A673 (cell line): Measurements from ENCODE around the gene CYP2J2. TPM values are rescaled to one million over a fixed set of nuclear protein-coding genes. Genes with fewer than 3 reads are reported as not detected.
"Not testable (repeated sequence)": the region's sequence is repeated elsewhere in the genome, so short reads cannot be mapped to it uniquely, and the experiment has no call there.

Experiments
- BruUV-seq: library from RNA; stranded (reverse); fragments of 400-500 nt; replicated peaks from 2 replicates; lab custom pipeline; 2021; lab: Mats Ljungman, UMichigan
- CTCF ChIA-PET: fragments of 300-600 bp; sonication (Branson Sonifier 250); formaldehyde crosslinking; loops from one replicate; lab custom pipeline; 2022; ENCODE audit warnings: antibody characterized with exemption; lab: Charles Lee
- POLR2A ChIA-PET: fragments of 300-600 bp; sonication (Branson Sonifier 250); formaldehyde crosslinking; loops from one replicate; lab custom pipeline; 2022; ENCODE audit warnings: antibody characterized with exemption; ENCODE audit not compliant: low non-redundant PET; lab: Charles Lee
- DNase-seq: peaks from one replicate; pipeline ENCODE4 v3.0.0-alpha.2; 2015; ENCODE audit warnings: low spot score
- H3K27ac ChIP-seq: fragments of 200-600 bp; sonication (generic); 2 replicates; pipeline ENCODE4 v1.5.1; 2016; ENCODE audit warnings: mixed run types, low read depth, mild to moderate bottlenecking, mixed read lengths, antibody characterized with exemption, low read length; ENCODE audit not compliant: poor library complexity, severe bottlenecking
- H3K27me3 ChIP-seq: fragments of 200-600 bp; sonication (generic); replicated peaks from 2 replicates; pipeline ENCODE4 v1.6.1; 2017; ENCODE audit warnings: mixed run types, low read depth, mild to moderate bottlenecking, mixed read lengths, antibody characterized with exemption, low read length; ENCODE audit not compliant: insufficient read depth, poor library complexity
- H3K36me3 ChIP-seq: fragments of 200-600 bp; sonication (generic); 2 replicates; pipeline ENCODE4 v1.6.1; 2016; ENCODE audit warnings: mixed run types, mild to moderate bottlenecking, mixed read lengths, antibody characterized with exemption, low read length; ENCODE audit not compliant: insufficient read depth, poor library complexity, severe bottlenecking
- H3K4me1 ChIP-seq: fragments of 200-600 bp; sonication (generic); 2 replicates; pipeline ENCODE4 v1.6.1; 2017; ENCODE audit warnings: mixed run types, mild to moderate bottlenecking, mixed read lengths, antibody characterized with exemption, low read length; ENCODE audit not compliant: insufficient read depth, poor library complexity, severe bottlenecking
- H3K4me3 ChIP-seq: fragments of 200-600 bp; sonication (generic); 2 replicates; pipeline ENCODE4 v1.5.1; 2016; ENCODE audit warnings: low read depth, mixed run types, mild to moderate bottlenecking, mixed read lengths, low read length; ENCODE audit not compliant: poor library complexity, severe bottlenecking
- H3K9me3 ChIP-seq: fragments of 200-600 bp; sonication (generic); 2 replicates; pipeline ENCODE4 v1.6.1; 2016; ENCODE audit warnings: mixed run types, low read depth, mild to moderate bottlenecking, mixed read lengths, antibody characterized with exemption, low read length; ENCODE audit not compliant: poor library complexity, severe bottlenecking
- EZH2 ChIP-seq: fragments of 200-600 bp; sonication (generic); IDR thresholded peaks from 2 replicates; pipeline ENCODE4 v1.6.1; 2017; ENCODE audit warnings: borderline replicate concordance, low read depth, mild to moderate bottlenecking, mixed read lengths, antibody characterized with exemption, low read length; ENCODE audit not compliant: poor library complexity, severe bottlenecking
- intact Hi-C: fragments of 100-400 bp; cut with micrococcal nuclease; formaldehyde crosslinking; loops from one replicate; pipeline ENCODE4 v1.10.0; 2022; ENCODE audit not compliant: unreplicated experiment
- total RNA-seq: library from RNA; stranded (reverse); gene quantifications from 2 replicates; pipeline ENCODE4 v1.2.3, GENCODE V29; 2021
- TF ChIP-seq, protein P1 (sequence below): fragments of 300-800, 200-600 bp; sonication (generic); conservative IDR thresholded peaks from 2 replicates; pipeline ENCODE4 v1.5.1; 2017; ENCODE audit warnings: low read depth, mild to moderate bottlenecking, antibody characterized with exemption, low read length, moderate library complexity, mixed read lengths

Gene CYP2J2
- total RNA-seq, 1 experiment from 2014 or later = 1.9 TPM

DNA sequence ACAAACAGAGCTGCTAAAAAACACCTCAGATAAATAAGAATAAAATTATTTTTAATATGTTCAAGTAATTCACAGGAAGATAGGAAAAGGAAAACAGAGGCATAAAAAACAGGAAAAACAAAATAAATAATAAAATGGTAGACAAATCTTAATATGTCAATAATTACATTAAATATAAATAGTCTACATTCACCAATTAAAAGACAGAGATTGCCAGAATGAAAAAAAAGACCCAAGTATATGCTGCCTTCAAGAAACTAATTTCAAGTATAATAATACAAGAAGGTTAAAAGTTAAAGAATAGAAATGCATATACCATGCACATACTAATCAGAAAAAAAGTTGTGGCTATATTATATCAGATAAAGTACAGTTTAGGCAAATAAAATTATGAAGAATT is 1.9 kb downstream of the CYP2J2 start:
- POLR2A ChIA-PET = no interaction called here
- BruUV-seq = no TSS peak
- intact Hi-C loops = no loop called here

DNA sequence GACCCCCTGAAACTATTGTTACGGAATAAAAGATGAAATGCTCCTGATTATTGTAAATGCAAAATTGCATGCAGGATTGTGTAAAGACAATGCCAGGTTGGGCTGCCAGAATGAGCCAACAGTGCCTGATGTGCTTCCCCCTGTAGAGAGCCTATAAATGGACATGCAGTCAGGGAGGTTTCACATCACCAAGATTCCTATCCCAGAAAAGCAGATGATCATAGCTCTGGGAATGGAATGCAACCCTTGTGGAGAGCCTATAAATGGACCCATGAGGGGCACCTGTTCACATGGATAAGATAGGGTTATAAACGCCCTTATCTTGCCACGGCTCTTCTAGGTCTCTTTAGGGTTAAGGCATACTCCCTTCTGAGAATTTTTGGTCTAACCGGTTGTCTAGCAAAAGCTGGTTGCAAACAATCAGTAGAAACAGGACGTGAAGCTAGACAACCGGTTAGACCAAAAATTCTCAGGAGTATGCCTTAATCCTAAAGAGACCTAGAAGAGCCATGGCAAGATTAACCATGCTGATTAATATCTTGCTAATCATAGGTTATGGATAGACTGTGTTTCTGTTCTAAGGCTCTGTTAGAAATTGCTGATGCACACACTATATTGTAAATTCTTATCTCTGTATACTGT is 5.2 kb downstream of the CYP2J2 start:
- H3K27ac ChIP-seq, DNase-seq, CTCF ChIA-PET, H3K4me3 ChIP-seq, H3K4me1 ChIP-seq, H3K36me3 ChIP-seq, BruUV-seq, H3K9me3 ChIP-seq, intact Hi-C loops, POLR2A ChIA-PET: not testable (repeated sequence)
- H3K27me3 ChIP-seq = peaks cover 18% of the 10 kb centered on the region

More for the DNA sequence above, 1.9 kb downstream of the CYP2J2 start:
- CTCF ChIA-PET = no interaction called here
- no peaks in the 10 kb centered on the region for H3K36me3 ChIP-seq
- H3K4me3 ChIP-seq = no peak overlapping the region
- DNase-seq = no peak
- no peaks in the 10 kb centered on the region for H3K4me1 ChIP-seq
- H3K9me3 ChIP-seq = peaks cover 9% of the 10 kb centered on the region
- no peak overlapping the region for H3K27ac ChIP-seq
- peaks cover 42% of the 10 kb centered on the region for H3K27me3 ChIP-seq
- TF ChIP-seq, protein P1, sequence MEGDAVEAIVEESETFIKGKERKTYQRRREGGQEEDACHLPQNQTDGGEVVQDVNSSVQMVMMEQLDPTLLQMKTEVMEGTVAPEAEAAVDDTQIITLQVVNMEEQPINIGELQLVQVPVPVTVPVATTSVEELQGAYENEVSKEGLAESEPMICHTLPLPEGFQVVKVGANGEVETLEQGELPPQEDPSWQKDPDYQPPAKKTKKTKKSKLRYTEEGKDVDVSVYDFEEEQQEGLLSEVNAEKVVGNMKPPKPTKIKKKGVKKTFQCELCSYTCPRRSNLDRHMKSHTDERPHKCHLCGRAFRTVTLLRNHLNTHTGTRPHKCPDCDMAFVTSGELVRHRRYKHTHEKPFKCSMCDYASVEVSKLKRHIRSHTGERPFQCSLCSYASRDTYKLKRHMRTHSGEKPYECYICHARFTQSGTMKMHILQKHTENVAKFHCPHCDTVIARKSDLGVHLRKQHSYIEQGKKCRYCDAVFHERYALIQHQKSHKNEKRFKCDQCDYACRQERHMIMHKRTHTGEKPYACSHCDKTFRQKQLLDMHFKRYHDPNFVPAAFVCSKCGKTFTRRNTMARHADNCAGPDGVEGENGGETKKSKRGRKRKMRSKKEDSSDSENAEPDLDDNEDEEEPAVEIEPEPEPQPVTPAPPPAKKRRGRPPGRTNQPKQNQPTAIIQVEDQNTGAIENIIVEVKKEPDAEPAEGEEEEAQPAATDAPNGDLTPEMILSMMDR = no peak
- no peak for TF ChIP-seq EZH2

DNA sequence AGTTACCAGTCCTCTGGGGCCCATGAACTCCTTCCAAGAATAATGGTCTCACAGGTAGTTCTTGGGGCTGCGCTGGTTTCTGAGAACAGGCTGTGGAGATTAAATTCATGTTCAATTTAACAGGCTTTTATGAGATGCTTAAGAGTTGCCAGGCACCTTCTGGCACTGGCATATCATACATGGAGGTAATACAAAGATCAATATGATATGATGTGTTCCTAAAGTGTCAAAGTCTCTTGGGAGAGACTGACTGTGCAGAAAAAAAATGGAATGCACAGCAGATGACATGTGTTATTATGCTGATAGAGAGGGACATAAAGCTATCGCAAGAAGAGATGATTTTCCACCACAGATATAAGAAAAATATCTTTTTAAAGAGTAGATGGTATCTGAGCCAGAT is 6.8 kb downstream of the CYP2J2 start:
- H3K4me1 ChIP-seq = no peaks in the 10 kb centered on the region
- CTCF ChIA-PET = no interaction called here
- no TSS peak for BruUV-seq
- no peak overlapping the region for H3K27ac ChIP-seq
- TF ChIP-seq, protein P1 = no peak
- TF ChIP-seq EZH2 = no peak
- DNase-seq = no peak
- no peaks in the 10 kb centered on the region for H3K36me3 ChIP-seq
- no peak overlapping the region for H3K4me3 ChIP-seq
- POLR2A ChIA-PET = no interaction called here
- peaks cover 18% of the 10 kb centered on the region for H3K27me3 ChIP-seq
- H3K9me3 ChIP-seq = peaks cover 5% of the 10 kb centered on the region
- intact Hi-C loops = no loop called here

DNA sequence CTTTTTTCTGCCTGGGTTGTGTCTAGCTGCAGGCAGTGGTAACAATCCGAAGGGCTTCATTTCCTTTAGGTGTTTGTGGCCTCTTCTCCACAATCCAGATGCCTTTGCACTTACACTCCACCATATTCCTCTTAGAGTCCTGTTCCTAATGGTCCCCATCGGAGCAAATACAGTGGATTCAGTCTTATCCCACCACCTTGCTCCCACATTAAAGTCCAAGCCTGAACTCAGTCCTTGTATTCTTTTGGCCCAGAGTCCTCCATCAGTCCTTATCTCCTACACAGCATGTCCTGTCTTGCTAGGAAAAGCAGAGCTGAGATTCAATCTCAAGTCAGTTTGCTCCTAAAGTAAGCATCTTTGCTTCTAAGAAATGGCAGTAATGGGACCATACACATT is 8.8 kb downstream of the CYP2J2 start:
- ChIA-PET CTCF (no interaction called here), POLR2A (no interaction called here)

More for the DNA sequence above, 8.8 kb downstream of the CYP2J2 start:
- no peak overlapping the region for H3K4me3 ChIP-seq
- H3K36me3 ChIP-seq = no peaks in the 10 kb centered on the region
- H3K4me1 ChIP-seq = no peaks in the 10 kb centered on the region
- H3K9me3 ChIP-seq = no peaks in the 10 kb centered on the region
- DNase-seq = no peak
- H3K27me3 ChIP-seq = peaks cover 11% of the 10 kb centered on the region
- no peak for TF ChIP-seq EZH2
- TF ChIP-seq, protein P1 = no peak
- BruUV-seq = no TSS peak
- intact Hi-C loops = no loop called here
- no peak overlapping the region for H3K27ac ChIP-seq
